HG03521 (cell line): ENCODE results near the gene COX19.
A peak's percentile ranks its signal among the peaks of the same experiment; 100 is the strongest.
"Not testable (repeated sequence)": the region's sequence is repeated elsewhere in the genome, so short reads cannot be mapped to it uniquely, and the experiment has no call there.

Experiments used
- ATAC-seq: cut with Tn5 transposase; IDR thresholded peaks from one replicate; pipeline ENCODE4 v1.9.1; 2021; ENCODE audit warnings: mild to moderate bottlenecking, moderate library complexity; ENCODE audit not compliant: unreplicated experiment

Gene COX19

GRCh38 chr7:962401-963081, 12.8 kb downstream of the COX19 start:
- ATAC-seq: no peak

- no peak for ATAC-seq
These were observed 13.6 kb downstream of the COX19 start for GRCh38 chr7:961546-962400.

- ATAC-seq: not testable (repeated sequence)
These were observed 14.4 kb downstream of the COX19 start for GRCh38 chr7:960972-961371.

- ATAC-seq: no peak
These were observed 15.0 kb downstream of the COX19 start for GRCh38 chr7:960269-960871.

DNA sequence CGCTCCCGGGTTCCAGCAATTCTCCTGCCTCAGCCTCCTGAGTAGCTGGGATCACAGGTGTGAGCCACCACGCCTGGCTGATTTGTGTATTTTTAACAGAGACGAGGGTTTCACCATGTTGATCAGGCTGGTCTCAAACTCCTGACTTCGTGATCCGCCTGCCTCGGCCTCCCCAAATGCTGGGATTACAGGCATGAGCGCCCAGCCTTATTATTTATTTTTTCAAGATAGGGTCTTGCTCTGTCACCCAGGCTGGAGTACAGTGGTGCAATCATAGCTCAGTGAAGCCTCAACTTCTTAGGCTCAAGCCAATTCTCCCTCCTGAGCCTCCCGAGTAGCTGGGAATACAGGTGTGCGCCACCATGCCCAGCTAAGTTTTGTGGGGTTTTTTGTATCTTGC, 15.6 kb downstream of the COX19 start:
- not testable (repeated sequence) for ATAC-seq

GRCh38 chr7:959271-959670, 16.1 kb downstream of the COX19 start:
- ATAC-seq: no peak

GRCh38 chr7:958221-959200, 16.8 kb downstream of the COX19 start:
- no peak for ATAC-seq

DNA sequence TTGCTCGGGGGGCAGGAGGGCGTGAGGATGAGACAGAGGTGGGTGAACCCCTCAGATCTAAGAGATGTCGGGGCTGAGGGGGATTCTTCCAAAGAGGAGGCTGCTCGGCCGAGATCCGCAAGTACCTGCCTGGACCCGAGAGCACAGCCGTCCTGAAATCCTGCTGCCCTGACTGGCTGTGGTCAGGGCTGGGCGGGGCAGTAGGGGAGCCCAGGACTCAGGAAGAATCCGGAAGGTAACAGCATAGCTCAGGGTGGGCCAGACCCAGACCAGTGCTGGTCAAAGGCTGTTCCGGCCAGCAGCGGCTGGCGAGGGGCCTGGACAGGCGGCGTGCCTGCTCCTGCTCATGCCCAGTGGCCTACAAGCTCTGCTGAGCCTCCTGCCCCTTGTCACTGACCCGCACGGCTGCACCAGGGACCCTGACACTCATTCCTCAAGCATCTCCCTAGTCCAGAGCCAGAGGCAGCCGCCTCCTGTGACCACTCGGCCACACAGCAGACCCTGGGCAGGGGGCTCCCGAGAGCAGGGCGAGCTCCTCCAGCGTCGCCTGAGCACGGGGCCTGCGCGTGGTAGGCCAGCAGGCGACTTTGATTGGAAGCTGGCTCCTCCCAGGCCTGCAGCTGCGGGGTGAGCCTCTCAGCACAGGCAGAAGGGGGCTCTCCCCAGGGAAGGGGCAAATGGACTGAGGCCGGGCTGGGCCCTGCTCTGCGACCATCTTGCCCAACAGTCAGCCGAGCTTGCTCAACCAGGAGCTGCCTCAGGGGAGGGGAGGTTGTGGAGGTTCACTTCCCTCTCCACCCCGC, 17.7 kb downstream of the COX19 start:
- ATAC-seq: no peak

GRCh38 chr7:956031-956430, 19.3 kb downstream of the COX19 start:
- no peak for ATAC-seq

- peak; percentile 49 for ATAC-seq
These were observed 20.8 kb downstream of the COX19 start, which contains the start of gene ADAP1 for GRCh38 chr7:954330-955238. Gene ADAP1, minus strand, starts transcription at chr7:954680. Its CDS starts 203 bp downstream, at chr7:954477.

GRCh38 chr7:953547-954327, 21.6 kb downstream of the COX19 start:
- peak; percentile 14 for ATAC-seq

- no peak for ATAC-seq
These were observed 22.6 kb downstream of the COX19 start for GRCh38 chr7:952548-953441.

DNA sequence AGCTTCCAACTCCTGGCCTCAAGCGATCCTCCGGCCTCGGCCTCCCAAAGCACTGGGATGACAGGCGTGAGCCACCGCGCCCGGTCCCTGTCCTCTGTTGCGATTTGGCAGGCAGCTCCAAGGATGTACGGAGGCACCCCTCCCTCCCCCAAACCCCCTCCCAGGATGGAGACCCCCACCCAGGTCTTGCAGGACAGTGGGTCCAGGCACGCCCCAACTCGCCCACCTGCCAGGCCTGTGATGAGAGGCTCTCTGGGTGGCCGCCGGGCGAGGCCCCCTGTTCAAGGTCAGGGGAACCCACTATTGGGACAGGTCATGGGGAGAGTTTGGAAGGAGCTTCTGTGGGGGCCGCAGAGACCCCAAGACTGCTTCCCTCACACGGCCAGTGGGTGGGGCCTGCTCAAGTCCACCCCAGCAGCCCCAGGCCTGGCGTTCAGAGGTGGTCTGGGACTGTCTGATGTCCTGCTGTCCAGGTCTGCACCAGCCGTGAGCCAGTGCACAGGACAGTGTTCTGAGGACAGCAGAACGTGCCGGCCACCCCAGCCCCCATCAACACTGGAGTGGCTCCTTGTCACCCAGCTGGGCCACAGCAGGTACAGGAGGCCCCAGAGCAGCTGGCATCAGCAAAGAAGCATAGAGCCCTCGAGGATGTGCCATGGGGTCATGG, 23.3 kb downstream of the COX19 start:
- no peak for ATAC-seq

DNA sequence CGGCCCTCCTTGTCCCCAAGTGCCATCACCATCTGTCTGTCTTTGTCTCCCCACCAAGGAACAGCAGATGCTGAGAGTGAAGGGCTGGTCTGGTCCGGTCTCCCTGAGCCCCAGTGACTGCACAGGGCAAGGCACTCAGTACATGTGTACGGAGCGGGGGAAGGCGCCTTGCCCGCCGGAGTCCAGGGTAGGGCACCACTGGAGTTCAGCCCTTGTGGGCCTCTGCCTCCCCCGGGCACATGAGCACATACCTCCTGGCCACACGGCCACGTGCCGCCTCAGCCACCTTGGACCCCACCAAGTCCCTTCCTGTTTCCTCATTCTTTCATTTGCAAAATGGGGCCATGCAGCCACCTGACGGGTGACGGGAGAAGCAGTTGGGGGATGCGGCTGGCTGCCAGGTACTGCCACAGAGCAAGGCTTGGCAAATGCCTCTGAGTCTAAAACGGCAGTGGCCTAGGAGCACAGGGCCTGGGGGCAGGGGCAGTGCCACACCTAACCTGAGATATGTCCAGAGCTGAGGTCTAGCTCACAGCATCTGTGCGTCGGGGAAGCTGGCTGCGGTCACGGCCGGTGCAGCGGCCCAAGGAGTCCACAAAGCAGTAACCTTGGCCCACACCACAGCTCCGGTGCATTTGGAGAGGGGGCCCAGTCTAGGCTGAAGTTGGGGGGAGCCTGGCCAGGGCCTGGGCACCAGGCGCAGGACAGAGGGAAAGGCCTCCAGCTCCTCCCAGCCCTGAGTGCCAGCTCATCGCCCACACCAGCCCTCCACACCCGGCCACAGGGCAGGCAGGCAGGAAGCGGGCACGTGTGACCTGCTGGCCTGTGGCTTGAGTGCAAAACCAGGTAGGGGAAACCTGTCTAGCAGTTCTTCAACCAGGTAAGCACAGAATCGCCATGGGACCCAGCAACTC, 26.1 kb downstream of the COX19 start:
- ATAC-seq: no peak
